K562 (cell line): Measurements from ENCODE around the gene DIAPH3. TPM values are rescaled to one million over a fixed set of nuclear protein-coding genes. Genes with fewer than 3 reads are reported as not detected.
A peak's percentile ranks its signal among the peaks of the same experiment; 100 is the strongest.

Experiments
- BRF1 ChIP-seq: IDR thresholded peaks from 3 replicates; pipeline ENCODE4 v1.6.1; 2011; ENCODE audit warnings: borderline replicate concordance, mild to moderate bottlenecking; ENCODE audit not compliant: insufficient read length; ENCODE audit errors: extremely low read depth
- CTBP1 ChIP-seq: fragments of 450-650 bp; IDR thresholded peaks from 2 replicates; pipeline ENCODE4 v1.6.1; 2016; ENCODE audit warnings: borderline replicate concordance
- CXXC5 ChIP-seq: fragments of 250-450 bp; sonication (Bioruptor Pico); IDR thresholded peaks from 2 replicates; pipeline ENCODE4 v1.8.0; 2022; ENCODE audit warnings: inconsistent platforms, mild to moderate bottlenecking, moderate library complexity
- E4F1 ChIP-seq: fragments of 250-450 bp; sonication (Bioruptor Pico); IDR thresholded peaks from 2 replicates; pipeline ENCODE4 v1.5.0; 2021; ENCODE audit warnings: mild to moderate bottlenecking, borderline replicate concordance
- LARP7 ChIP-seq: fragments of 450-650 bp; IDR thresholded peaks from 2 replicates; pipeline ENCODE4 v1.6.1; 2016
- MED1 ChIP-seq: sonication (generic); formaldehyde crosslinking; IDR thresholded peaks from 2 replicates; pipeline ENCODE4 v1.8.1; 2023; ENCODE audit warnings: missing genetic modification reagents, borderline replicate concordance
- PRMT5 ChIP-seq: sonication (generic); formaldehyde crosslinking; IDR thresholded peaks from 2 replicates; pipeline ENCODE4 v1.5.0; 2020; ENCODE audit warnings: missing genetic modification reagents
- SIN3B ChIP-seq: fragments of 450-650 bp; IDR thresholded peaks from 2 replicates; pipeline ENCODE4 v1.6.1; 2017; ENCODE audit warnings: low read depth, mild to moderate bottlenecking, moderate library complexity
- SREBF2 ChIP-seq: sonication (generic); formaldehyde crosslinking; IDR thresholded peaks from 2 replicates; pipeline ENCODE4 v1.4.0; 2020; ENCODE audit warnings: mild to moderate bottlenecking, missing genetic modification reagents
- TAF1 ChIP-seq: IDR thresholded peaks from 2 replicates; pipeline ENCODE4 v1.6.1; 2011; ENCODE audit warnings: mild to moderate bottlenecking, low read length, moderate library complexity; ENCODE audit not compliant: insufficient read depth, control insufficient read depth, severe bottlenecking; ENCODE audit errors: extremely low read depth
- UBTF ChIP-seq, 2 experiments: IDR thresholded peaks; 2 replicates each; pipeline ENCODE4 v1.6.1; 2012; ENCODE audit warnings: improper control_type of control experiment in 2 of 2, low read depth in 2 of 2, low read length in 2 of 2, borderline replicate concordance in 1 of 2
- ZNF124 ChIP-seq: sonication (generic); formaldehyde crosslinking; IDR thresholded peaks from 2 replicates; pipeline ENCODE4 v1.8.1; 2022; ENCODE audit warnings: missing genetic modification reagents
- ZNF253 ChIP-seq: fragments of 250-450 bp; sonication (Bioruptor Pico); conservative IDR thresholded peaks from 2 replicates; pipeline ENCODE4 v1.6.1; 2021; ENCODE audit warnings: mild to moderate bottlenecking
- ZNF263 ChIP-seq: sonication (generic); formaldehyde crosslinking; IDR thresholded peaks from 2 replicates; pipeline ENCODE4 v1.8.0; 2022; ENCODE audit warnings: mild to moderate bottlenecking, missing genetic modification reagents, borderline replicate concordance
- ZNF398 ChIP-seq: fragments of 250-450 bp; sonication (Bioruptor Pico); IDR thresholded peaks from 2 replicates; pipeline ENCODE4 v1.8.0; 2021; ENCODE audit warnings: moderate library complexity, mild to moderate bottlenecking, inconsistent platforms
- ZNF518B ChIP-seq: fragments of 250-450 bp; sonication (Bioruptor Pico); IDR thresholded peaks from 2 replicates; pipeline ENCODE4 v1.5.0; 2021; ENCODE audit warnings: mild to moderate bottlenecking, moderate library complexity
- ZNF75A ChIP-seq: fragments of 450-650 bp; formaldehyde crosslinking; IDR thresholded peaks from 2 replicates; pipeline ENCODE4 v1.4.0; 2020; ENCODE audit warnings: mild to moderate bottlenecking
- polyA plus RNA-seq, 8 experiments: library from polyadenylated mRNA; depleted of rRNA in 4 of 8; stranded (reverse) in 5 of 8; unstranded in 3 of 8; fragments of >200 nt; fragmentation: Nextera tagmentation in 2 of 8; fragmentation: Illumina TruSeq in 1 of 8; extraction: Ambion mirVana in 2 of 8; extraction: Trizol in 1 of 8; gene quantifications; 2 replicates each; pipeline versions ENCODE4 v1.2.1 to v1.2.3, GENCODE V29; 2011 to 2014; ENCODE audit warnings: inconsistent platforms in 1 of 8, missing spikeins in 1 of 8
- total RNA-seq, 7 experiments: library from RNA; depleted of rRNA in 6 of 7; stranded (reverse); fragments of >200 nt in 6 of 7; fragmentation: Illumina TruSeq in 2 of 7; extraction: Trizol in 2 of 7; gene quantifications; 2 replicates each; pipeline versions ENCODE4 v1.2.1 to v1.2.3, GENCODE V29; 2011 to 2021; ENCODE audit warnings: low replicate concordance in 1 of 7

DIAPH3 gene
- total and polyA plus RNA-seq, 9 of the 15 experiments (the other 6 are each of a cell fraction or from before 2014, with no cell fraction given): 9.0 to 18.7 (median 14.7) TPM

GRCh38 chr13:60163478-60164233 lies at the start of gene DIAPH3 (continued):
- TF ChIP-seq UBTF (IDR thresholded peaks at IDR 0.05; ENCODE audit: borderline replicate concordance in 1 of 2, low read depth in 2 of 2, low read length in 2 of 2) (peak in 1 of 2 experiments; percentile 41; a peak in 2 of 4 replicates), E4F1 (CRISPR knock-in tag) (no peak), MED1 (no peak), CXXC5 (CRISPR knock-in tag) (peak; percentile 75), ZNF263 (no peak), PRMT5 (CRISPR knock-in tag) (no peak), LARP7 (no peak), ZNF124 (no peak), SREBF2 (CRISPR knock-in tag) (no peak), TAF1 (peak; percentile 79), ZNF398 (CRISPR knock-in tag) (no peak), ZNF253 (CRISPR knock-in tag) (no peak), CTBP1 (peak; percentile 37; the same call in 1 of the 2 replicates), ZNF75A (no peak), BRF1 (no peak), ZNF518B (CRISPR knock-in tag) (no peak), SIN3B (peak; percentile 84)
